Right forelimb (tissue), 1 donor: Measurements from ENCODE around the gene CACNA1G.
A peak's percentile ranks its signal among the peaks of the same experiment; 100 is the strongest.

Experiments used
- DNase-seq: peaks from one replicate; pipeline ENCODE4 v3.0.0-alpha.2; 2018

Gene CACNA1G

GRCh38 chr17:50590946-50591737 is 30.6 kb downstream of the CACNA1G start:
- DNase-seq = no peak

- DNase-seq = no peak
Measured at GRCh38 chr17:50593321-50593720, 32.8 kb downstream of the CACNA1G start.

- DNase-seq = no peak
Measured at GRCh38 chr17:50594128-50594823, 33.8 kb downstream of the CACNA1G start.

GRCh38 chr17:50594892-50595291 is 34.4 kb downstream of the CACNA1G start:
- no peak for DNase-seq

- no peak for DNase-seq
Measured at GRCh38 chr17:50596191-50597037, 35.9 kb downstream of the CACNA1G start.

GRCh38 chr17:50598487-50598886 is 38.0 kb downstream of the CACNA1G start:
- no peak for DNase-seq

- no peak for DNase-seq
Measured at GRCh38 chr17:50599606-50600005, 39.1 kb downstream of the CACNA1G start.

- no peak for DNase-seq
Measured at GRCh38 chr17:50601823-50602375, 41.4 kb downstream of the CACNA1G start.

- DNase-seq = no peak
Measured at GRCh38 chr17:50602836-50603235, 42.3 kb downstream of the CACNA1G start.

GRCh38 chr17:50603340-50603739 is 42.8 kb downstream of the CACNA1G start:
- DNase-seq = no peak

GRCh38 chr17:50604513-50604912 is 44.0 kb downstream of the CACNA1G start:
- DNase-seq = peak; percentile 97

GRCh38 chr17:50605429-50605828 is 44.9 kb downstream of the CACNA1G start:
- DNase-seq = no peak

GRCh38 chr17:50607522-50608175 is 47.1 kb downstream of the CACNA1G start:
- no peak for DNase-seq

GRCh38 chr17:50608700-50609379 is 48.3 kb downstream of the CACNA1G start:
- DNase-seq = no peak

GRCh38 chr17:50609380-50610074 is 49.0 kb downstream of the CACNA1G start:
- DNase-seq = no peak

- no peak for DNase-seq
Measured at GRCh38 chr17:50611634-50612033, 51.1 kb downstream of the CACNA1G start.

- no peak for DNase-seq
Measured at GRCh38 chr17:50612281-50612680, 51.8 kb downstream of the CACNA1G start.

- DNase-seq = no peak
Measured at GRCh38 chr17:50613007-50613992, 52.8 kb downstream of the CACNA1G start.

GRCh38 chr17:50614471-50615051 is 54.0 kb downstream of the CACNA1G start:
- DNase-seq = no peak

GRCh38 chr17:50615828-50616227 is 55.3 kb downstream of the CACNA1G start:
- DNase-seq = no peak
